ENCODE measurements around the gene GTF3C4. TPM values are rescaled to one million over a fixed set of nuclear protein-coding genes. Genes with fewer than 3 reads are reported as not detected.

Gene GTF3C4
- total RNA-seq, 1 experiment from 2014 or later, result 42.5 TPM

DNA sequence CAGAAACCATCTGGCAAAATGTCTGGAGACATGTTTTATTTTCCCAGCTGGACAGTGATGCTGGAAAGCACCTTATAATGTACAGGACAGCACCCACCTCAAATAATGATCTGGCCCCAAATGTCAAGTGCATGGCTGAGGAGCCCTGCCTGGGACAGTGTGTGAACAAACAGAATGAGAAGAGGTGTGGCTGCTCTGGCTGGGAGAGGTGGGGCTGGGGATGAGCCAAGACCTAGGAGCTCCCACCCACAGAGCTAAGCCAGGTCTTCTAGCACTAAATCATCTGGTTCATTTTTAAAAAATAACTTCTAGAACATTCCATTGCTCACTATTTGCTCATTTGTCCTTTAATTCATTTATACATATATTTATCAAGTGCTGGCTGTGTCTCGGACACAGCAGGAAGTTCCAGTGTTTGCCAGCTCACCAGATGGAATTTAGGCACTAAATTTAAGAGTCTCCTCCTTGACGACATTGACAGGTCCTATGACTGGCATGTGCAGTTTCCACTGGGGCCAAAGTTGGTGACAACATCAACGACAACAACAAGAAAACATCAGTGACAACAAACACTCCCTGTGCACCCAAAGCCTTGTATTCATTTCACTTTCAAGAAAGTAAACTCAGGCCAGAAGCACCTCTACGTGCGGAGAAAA is 59.1 kb downstream of the GTF3C4 start:
- H3K56ac ChIP-seq (ENCODE audit: insufficient read length, low read depth, low read length), result no peak overlapping the region
- no peak overlapping the region for H3K27ac Mint-ChIP-seq
- peaks cover 27% of the 10 kb centered on the region for H3K27me3 Mint-ChIP-seq (ENCODE audit: low read depth)
- no peaks in the 10 kb centered on the region for H3K79me2 ChIP-seq (ENCODE audit: insufficient read depth, low read length)
- no peak overlapping the region for H2BK20ac ChIP-seq (ENCODE audit: low read depth, low read length, poor library complexity, severe bottlenecking)
- no peak overlapping the region for H3T11ph ChIP-seq (ENCODE audit: low read length)
- H3K4me3 Mint-ChIP-seq, result no peak overlapping the region
- no peak overlapping the region for H2AFZ ChIP-seq (ENCODE audit: low read length)
- no peak overlapping the region for H3K18ac ChIP-seq (ENCODE audit: insufficient read length, low read depth, low read length)
- H3K23ac ChIP-seq (ENCODE audit: insufficient read length, low read depth, low read length), result no peak overlapping the region
- H2BK12ac ChIP-seq (ENCODE audit: insufficient read length, low read depth, low read length), result no peak overlapping the region
- H3K4me1 ChIP-seq (ENCODE audit: insufficient read depth, low read length), result no peaks in the 10 kb centered on the region
- H4K5ac ChIP-seq (ENCODE audit: insufficient read length, low read depth, low read length), result no peak overlapping the region
- no peak overlapping the region for H3K14ac ChIP-seq (ENCODE audit: insufficient read depth, low read length)
- H3K9me3 Mint-ChIP-seq, result no peaks in the 10 kb centered on the region
- H3K9ac ChIP-seq (ENCODE audit: extremely low read depth, insufficient read length, low read length), result no peak overlapping the region
- WGBS (ENCODE audit: extremely low coverage, insufficient read length, low lambda C conversion rate), result no CpG with 5 or more reads among the region's 5 CpGs
- H3K27ac ChIP-seq (ENCODE audit: insufficient read length, low read depth, low read length), result no peak overlapping the region
- H2BK5ac ChIP-seq (ENCODE audit: insufficient read length, low read length), result no peak overlapping the region
- H3K4me1 Mint-ChIP-seq, result peaks cover 0 to 4% of the 10 kb centered on the region in 2 experiments; a peak in 1 of 4 replicates
- no peaks in the 10 kb centered on the region; the same call in 1 of the 2 replicates for H3K27me3 ChIP-seq (ENCODE audit: insufficient read depth, low read length)
- TF ChIP-seq, protein P1, sequence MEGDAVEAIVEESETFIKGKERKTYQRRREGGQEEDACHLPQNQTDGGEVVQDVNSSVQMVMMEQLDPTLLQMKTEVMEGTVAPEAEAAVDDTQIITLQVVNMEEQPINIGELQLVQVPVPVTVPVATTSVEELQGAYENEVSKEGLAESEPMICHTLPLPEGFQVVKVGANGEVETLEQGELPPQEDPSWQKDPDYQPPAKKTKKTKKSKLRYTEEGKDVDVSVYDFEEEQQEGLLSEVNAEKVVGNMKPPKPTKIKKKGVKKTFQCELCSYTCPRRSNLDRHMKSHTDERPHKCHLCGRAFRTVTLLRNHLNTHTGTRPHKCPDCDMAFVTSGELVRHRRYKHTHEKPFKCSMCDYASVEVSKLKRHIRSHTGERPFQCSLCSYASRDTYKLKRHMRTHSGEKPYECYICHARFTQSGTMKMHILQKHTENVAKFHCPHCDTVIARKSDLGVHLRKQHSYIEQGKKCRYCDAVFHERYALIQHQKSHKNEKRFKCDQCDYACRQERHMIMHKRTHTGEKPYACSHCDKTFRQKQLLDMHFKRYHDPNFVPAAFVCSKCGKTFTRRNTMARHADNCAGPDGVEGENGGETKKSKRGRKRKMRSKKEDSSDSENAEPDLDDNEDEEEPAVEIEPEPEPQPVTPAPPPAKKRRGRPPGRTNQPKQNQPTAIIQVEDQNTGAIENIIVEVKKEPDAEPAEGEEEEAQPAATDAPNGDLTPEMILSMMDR (conservative IDR thresholded peaks at IDR 0.05), result no peak
- no peak for DNase-seq
- no peak overlapping the region for H3K4ac ChIP-seq (ENCODE audit: low read depth, low read length)
- no peak overlapping the region for H4K91ac ChIP-seq (ENCODE audit: insufficient read length, low read depth, low read length)
- H2BK15ac ChIP-seq (ENCODE audit: low read depth, low read length), result no peak overlapping the region
- no peaks in the 10 kb centered on the region for H4K20me1 ChIP-seq (ENCODE audit: control insufficient read depth, insufficient read depth, insufficient read length)
- H2AK5ac ChIP-seq (ENCODE audit: insufficient read length, low read length), result no peak overlapping the region
- H3K23me2 ChIP-seq (ENCODE audit: insufficient read length, low read depth, low read length, poor library complexity, severe bottlenecking), result peaks cover 3% of the 10 kb centered on the region
- no peaks in the 10 kb centered on the region for H3K9me3 ChIP-seq (ENCODE audit: control insufficient read depth, low read depth, low read length)
- H3K79me1 ChIP-seq (ENCODE audit: insufficient read depth, low read depth, low read length, poor library complexity, severe bottlenecking), result no peaks in the 10 kb centered on the region
- H3K4me2 ChIP-seq (ENCODE audit: insufficient read depth, insufficient read length, low read length), result no peak overlapping the region
- H2BK120ac ChIP-seq (ENCODE audit: low read depth, low read length, poor library complexity, severe bottlenecking), result no peak overlapping the region
- H4K8ac ChIP-seq (replicated peaks; ENCODE audit: insufficient read length, low read depth, low read length), result no peak overlapping the region
- H3K36me3 Mint-ChIP-seq (ENCODE audit: insufficient read depth in 1 of 3, low read depth in 3 of 3), result no peaks in the 10 kb centered on the region

All from H9 (cell line).